Breast epithelium (tissue), 3 donors: ENCODE results near the gene MFRP.

ENCODE experiments used
- POLR2A ChIP-seq: fragments of 450-650 bp; IDR thresholded peaks from one replicate; pipeline ENCODE4 v1.6.1; 2016; ENCODE audit warnings: antibody characterized with exemption, mild to moderate bottlenecking, moderate library complexity
- POLR2AphosphoS5 ChIP-seq, 3 donors: sonication (generic); formaldehyde crosslinking; IDR thresholded peaks; one replicate each; pipeline ENCODE4 v1.6.1; 2017; ENCODE audit warnings: antibody characterized with exemption in 3 of 3
- TF ChIP-seq, protein P1 (sequence below), 3 donors: fragments of 450-650 bp; IDR thresholded peaks; one replicate each; pipeline ENCODE4 v1.5.1; 2016 to 2017; ENCODE audit warnings: antibody characterized with exemption in 3 of 3, mild to moderate bottlenecking in 3 of 3, moderate library complexity in 3 of 3

DNA sequence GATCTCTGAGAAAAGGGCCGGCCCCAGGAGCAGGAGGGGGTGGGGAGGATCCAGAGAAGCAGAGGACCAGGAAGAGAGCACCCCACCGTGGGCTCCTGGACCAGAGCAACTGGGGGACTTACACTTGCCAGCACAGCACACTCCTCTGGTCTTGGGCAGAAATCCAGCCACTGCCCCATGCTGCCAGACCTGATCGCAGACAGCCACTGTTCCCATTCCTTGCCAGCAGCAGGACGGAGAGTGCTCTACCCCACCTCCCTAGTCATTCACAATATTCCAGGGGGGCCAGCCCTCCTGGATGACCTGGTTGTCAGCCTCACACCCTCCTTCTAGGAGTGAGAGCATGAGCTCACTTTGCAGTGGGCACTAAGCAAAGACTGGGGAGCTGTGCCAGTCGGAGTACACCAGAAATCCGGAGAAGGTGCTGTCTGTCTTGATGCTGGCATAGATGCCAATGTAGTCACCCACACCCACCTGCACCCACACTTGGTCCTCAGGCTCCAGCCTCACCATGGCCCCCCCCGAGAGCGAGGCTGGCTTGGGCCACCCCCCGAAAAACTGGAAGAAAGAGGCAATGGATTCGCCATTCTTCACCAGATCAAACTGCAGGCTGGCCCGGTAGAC is 7.4 kb downstream of the MFRP start:
- TF ChIP-seq, protein P1, sequence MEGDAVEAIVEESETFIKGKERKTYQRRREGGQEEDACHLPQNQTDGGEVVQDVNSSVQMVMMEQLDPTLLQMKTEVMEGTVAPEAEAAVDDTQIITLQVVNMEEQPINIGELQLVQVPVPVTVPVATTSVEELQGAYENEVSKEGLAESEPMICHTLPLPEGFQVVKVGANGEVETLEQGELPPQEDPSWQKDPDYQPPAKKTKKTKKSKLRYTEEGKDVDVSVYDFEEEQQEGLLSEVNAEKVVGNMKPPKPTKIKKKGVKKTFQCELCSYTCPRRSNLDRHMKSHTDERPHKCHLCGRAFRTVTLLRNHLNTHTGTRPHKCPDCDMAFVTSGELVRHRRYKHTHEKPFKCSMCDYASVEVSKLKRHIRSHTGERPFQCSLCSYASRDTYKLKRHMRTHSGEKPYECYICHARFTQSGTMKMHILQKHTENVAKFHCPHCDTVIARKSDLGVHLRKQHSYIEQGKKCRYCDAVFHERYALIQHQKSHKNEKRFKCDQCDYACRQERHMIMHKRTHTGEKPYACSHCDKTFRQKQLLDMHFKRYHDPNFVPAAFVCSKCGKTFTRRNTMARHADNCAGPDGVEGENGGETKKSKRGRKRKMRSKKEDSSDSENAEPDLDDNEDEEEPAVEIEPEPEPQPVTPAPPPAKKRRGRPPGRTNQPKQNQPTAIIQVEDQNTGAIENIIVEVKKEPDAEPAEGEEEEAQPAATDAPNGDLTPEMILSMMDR (IDR thresholded peaks at IDR 0.05): no peak
- TF ChIP-seq POLR2AphosphoS5 (IDR thresholded peaks at IDR 0.05) (no peak), POLR2A (no peak)
